Measurements from ENCODE around the gene MYRIP.
A peak's percentile ranks its signal among the peaks of the same experiment; 100 is the strongest.
"Not testable (repeated sequence)": the region's sequence is repeated elsewhere in the genome, so short reads cannot be mapped to it uniquely, and the experiment has no call there.

Gene MYRIP

DNA sequence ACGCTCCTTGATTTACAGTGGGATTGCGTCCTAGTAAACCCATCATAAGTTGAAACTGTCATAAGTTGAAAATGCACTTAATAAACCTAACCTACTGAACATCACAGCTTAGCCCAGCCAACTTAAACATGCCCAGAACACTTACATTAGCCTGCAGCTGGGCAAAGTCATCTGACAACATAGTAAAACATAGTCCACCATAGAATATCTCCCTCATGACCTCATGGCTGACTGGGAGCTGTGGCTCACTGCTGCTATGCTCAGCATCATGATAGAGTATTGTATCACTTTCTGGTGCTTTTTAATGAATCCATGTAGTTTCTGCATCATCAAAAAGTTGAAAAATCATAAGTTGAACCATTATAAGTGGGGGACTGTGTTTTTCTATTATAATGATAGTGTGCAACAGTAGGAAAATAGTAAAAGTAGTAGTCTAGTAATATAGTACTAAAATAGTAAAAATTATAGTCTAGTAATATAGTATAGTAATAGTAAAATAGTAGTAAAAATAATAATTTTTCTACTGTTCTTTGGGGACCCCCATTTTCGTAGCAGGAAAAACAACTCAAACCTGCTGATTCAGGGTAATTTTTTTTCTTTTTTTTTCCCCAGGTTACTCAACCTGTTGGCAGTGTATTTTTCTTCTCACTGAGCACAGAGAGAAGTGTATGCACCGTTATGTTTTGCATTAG is 233.5 kb downstream of the MYRIP start:
- DNase-seq (ENCODE audit: low spot score): peak; percentile 83

- no peak for DNase-seq (ENCODE audit: low spot score)
Observed at GRCh38 chr3:40043444-40043755, 234.0 kb downstream of the MYRIP start.

DNA sequence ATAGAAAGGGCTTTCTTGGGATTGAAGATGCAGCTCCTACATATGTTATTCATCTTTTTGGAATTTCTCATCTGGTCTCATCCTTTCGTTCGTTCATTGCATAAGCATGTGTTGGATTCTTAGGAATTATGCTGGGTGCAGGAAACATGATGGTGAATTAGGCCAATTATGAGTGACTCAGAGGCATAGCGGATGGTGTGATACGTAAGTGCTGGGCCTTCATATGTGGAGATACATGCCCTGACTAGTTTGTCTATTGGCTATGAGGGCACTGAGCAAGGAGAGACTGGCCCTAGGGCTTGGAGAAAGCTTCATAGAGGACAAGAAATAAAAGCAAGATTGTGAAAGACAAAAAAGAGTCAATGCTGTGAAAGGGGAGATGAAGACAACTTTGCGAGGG is 235.1 kb downstream of the MYRIP start:
- no peak for DNase-seq (ENCODE audit: low spot score)

GRCh38 chr3:40045051-40045450 is 235.6 kb downstream of the MYRIP start:
- DNase-seq (ENCODE audit: low spot score): no peak

DNA sequence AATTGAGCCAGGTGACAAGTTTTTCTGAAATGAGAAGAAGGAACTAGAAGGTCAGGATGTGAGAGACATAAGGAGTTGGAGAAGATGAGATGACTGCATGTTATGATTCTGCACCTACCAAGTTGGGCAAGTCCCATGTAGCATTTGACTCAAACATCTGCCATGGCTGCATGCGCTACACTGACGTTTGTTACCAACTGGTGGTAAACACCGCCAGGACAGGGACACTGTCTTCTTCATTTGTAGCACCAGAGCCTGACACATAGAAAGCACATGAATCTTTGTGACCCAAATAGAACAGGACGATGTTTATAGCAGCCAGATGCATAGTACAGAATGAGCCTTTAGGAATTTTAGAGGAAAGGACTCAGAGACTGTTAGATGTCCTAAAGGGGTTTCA is 236.7 kb downstream of the MYRIP start:
- DNase-seq (ENCODE audit: low spot score): no peak

- DNase-seq (ENCODE audit: low spot score): no peak
Observed at GRCh38 chr3:40047406-40047805, 238.0 kb downstream of the MYRIP start.

- no peak for DNase-seq (ENCODE audit: low spot score)
Observed at GRCh38 chr3:40053663-40054062, 244.3 kb downstream of the MYRIP start.

- DNase-seq (ENCODE audit: low spot score): no peak
Observed at GRCh38 chr3:40054568-40055222, 245.3 kb downstream of the MYRIP start.

GRCh38 chr3:40055361-40055760 is 246.0 kb downstream of the MYRIP start:
- DNase-seq (ENCODE audit: low spot score): peak; percentile 27

DNA sequence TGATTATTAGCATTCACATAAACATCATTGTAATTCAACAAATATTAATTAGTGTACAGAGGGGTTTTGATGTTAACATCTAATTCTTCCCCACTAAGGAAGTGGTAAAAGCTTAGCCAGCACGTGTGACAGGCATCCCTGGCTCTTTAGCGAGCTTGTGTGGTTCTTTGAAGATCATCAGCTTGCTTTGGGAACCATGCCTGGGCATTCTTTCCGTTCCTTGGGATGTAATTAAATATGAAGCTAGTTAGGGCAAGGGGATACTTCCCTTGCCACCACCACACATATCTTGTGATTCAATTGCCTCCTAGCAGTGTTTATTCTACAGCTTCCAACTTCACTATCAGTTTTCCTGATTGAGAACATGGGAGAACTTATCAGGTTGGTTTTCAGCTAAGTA is 246.5 kb downstream of the MYRIP start:
- no peak for DNase-seq (ENCODE audit: low spot score)

- peak; percentile 38 for DNase-seq (ENCODE audit: low spot score)
Observed at GRCh38 chr3:40057077-40057476, 247.7 kb downstream of the MYRIP start.

GRCh38 chr3:40057786-40058185 is 248.4 kb downstream of the MYRIP start:
- no peak for DNase-seq (ENCODE audit: low spot score)

- no peak for DNase-seq (ENCODE audit: low spot score)
Observed at GRCh38 chr3:40068636-40069035, 259.2 kb downstream of the MYRIP start.

DNA sequence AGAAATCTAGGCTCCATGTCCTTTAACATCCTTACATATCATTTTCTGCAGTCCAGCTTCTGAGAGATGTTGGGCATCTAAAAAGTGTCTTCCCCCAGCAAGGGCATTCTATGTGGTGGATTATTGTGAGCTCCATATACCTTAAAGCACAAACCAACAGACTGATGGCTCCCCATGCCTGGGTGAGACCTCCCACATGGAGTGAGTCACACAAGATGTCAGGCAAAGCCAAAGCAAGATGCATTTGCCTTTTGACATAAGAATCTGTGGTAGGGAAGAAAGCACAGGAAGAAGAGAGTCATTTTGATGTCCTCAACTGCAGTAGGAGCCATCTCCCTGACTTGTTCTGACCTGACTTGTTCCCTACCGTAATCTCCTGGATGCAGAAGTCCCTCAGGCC is 261.4 kb downstream of the MYRIP start:
- DNase-seq (ENCODE audit: low spot score): no peak

DNA sequence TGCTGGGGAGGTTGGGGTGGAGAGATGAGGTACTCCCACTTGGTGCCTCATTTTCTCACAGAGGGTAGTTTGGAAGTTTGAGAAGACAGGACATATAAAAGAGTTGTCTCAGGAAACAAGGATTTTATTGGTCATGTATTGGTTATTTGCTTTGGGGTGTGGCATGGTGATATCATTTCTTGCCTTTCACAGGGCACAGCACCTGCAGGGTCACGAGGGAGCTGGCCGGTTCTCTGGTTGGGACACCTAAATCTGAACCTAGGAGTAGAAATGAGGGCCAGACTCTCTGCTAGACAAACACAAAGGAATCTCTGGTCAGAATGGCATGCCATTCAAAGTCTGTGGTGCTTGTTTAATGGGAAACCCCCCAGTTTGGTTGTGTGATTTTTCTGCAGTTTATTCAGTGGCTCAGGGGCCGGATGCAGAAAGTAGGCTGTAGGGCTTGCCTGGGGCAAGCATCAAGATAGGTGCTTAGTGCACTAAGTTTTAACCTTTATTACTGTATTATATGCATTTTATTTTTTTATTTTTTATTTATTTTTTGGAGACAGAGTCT is 262.4 kb downstream of the MYRIP start:
- DNase-seq (ENCODE audit: low spot score): no peak

DNA sequence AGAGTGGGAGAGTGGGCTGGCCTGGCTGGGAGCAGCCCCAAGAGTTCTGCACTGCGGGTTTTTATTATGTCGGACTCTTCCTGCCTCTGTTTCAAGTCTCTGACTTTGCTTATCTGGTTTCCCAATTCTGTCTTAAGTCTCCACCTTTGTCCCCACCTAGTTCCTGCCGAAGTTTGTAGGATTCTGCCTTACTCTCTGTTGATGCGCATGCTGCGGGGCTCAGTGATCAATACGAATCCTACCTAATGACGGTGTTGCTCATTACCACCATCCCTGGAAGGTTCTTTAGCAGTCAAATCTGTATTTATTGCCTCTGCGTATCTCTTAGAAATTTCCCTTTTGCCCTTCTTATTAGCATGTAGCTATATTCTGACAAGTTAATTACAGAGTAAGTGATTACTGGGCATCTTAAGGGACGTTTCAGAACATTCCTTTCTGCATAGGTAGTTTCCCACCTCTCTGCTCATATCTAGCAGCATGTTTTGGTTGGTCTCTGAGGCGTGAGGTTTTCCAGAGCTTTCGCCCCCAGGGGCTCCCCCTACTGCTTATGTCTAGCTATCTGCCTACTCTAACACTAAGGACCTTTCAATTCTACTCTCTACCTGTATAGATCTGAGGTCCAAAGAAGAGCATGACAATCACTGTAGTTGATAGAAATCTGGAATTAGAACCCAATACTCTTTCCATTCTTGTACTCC is 264.1 kb downstream of the MYRIP start:
- no peak for DNase-seq (ENCODE audit: low spot score)

DNA sequence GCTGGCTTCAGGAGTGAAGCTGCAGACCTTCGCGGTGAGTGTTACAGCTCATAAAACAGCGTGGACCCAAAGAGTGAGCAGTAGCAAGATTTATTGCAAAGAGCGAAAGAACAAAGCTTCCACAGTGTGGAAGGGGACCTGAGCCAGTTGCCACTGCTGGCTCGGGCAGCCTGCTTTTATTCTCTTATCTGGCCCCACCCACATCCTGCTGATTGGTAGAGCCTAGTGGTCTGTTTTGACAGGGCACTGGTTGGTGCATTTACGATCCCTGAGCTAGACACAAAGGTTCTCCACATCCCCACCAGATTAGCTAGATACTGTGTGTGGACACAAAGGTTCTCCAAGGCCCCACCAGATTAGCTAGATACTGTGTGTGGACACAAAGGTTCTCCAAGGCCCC is 267.7 kb downstream of the MYRIP start:
- not testable (repeated sequence) for DNase-seq (ENCODE audit: low spot score)

DNA sequence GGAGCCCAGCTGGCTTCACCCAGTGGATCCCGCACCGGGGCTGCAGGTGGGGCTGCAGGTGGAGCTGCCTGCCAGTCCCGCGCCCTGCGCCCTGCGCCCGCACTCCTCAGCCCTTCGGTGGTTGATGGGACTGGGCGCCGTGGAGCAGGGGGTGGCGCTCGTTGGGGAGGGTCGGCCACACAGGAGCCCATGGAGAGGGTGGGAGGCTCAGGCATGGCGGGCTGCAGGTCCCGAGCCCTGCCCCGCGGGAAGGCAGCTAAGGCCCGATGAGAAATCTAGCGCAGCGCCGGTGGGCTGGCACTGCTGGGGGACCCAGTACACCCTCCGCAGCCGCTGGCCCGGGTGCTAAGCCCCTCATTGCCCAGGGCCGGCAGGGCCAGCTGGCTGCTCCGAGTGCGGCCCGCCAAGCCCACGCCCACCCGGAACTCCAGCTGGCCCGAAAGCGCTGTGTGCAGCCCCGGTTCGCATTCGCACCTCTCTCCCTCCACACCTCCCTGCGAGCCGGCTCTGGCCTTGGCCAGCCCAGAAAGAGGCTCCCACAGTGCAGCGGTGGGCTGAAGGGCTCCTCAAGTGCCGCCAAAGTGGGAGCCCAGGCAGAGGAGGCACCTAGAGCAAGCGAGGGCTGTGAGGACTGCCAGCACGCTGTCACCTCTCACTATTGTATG is 268.6 kb downstream of the MYRIP start:
- DNase-seq (ENCODE audit: low spot score): not testable (repeated sequence)

DNA sequence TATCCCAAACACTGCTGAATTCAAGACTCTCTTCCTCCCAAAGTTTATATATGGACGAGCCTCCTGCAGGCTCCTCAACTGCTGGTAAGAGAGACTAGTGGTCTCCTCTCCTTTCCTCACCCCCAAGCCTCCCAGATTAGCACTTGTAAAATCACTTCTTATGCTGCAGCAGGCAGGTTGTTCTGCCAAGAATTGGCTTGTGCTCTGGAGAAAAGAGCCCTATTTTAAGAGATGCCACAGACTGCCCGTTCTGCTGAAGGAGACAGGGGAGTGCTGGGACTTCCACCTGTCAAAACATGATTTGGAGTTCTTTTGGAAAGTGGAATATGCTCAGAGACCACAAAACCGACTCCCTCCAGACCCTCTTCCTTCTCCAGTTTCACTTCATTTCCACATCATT is 269.2 kb downstream of the MYRIP start:
- DNase-seq (ENCODE audit: low spot score): peak; percentile 81

DNA sequence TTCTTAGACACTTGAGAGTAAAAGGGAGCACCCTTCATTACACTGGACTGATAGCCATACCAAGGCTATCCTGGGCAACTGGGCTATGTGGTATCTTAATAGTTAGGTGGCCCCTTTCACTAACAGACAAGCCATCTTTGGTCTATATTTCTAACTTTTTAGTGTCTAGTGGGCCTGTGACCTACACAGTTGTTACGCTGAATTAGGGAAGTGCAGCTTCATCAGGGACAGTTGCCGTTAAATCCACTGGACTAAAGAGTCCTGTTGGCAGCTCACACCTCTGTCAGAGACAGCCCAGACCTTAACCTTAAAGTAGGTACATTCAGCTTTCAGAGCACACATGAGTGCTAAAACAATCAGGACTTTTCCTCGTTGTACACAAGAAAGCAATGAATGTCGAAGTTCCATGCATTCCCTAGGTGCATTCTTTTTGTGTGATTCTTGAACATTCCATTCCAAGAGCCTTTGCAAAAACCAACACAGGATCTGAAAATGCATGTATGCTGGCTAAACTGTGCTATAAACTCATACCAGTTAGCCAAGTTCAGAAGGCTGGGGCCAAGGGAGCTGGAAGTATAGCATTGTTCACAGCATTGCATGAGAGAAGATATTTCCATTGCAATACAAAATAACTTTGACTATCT is 269.9 kb downstream of the MYRIP start:
- DNase-seq (ENCODE audit: low spot score): peak; percentile 35

DNA sequence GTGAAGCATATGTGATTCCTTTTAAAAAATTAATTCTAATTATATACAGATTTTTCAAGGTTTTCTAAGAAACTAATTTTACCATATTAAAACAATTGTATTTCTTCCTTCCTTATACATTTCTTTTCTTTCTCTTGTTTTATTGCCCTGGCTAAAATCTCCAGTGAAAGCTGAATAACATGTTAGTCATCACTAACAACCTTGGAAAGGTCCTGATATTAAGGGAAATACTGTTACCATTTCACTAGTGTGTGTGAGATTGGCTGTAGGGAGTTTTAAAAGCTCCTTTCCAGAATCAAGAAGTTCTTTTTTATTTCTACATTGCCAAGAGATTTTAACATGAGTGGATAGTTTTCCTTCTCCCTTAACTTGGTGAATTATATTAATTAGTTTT is 270.4 kb downstream of the MYRIP start:
- DNase-seq (ENCODE audit: low spot score): no peak

GRCh38 chr3:40083066-40083465 is 273.7 kb downstream of the MYRIP start:
- no peak for DNase-seq (ENCODE audit: low spot score)
